HepG2 (cell line): ENCODE measurements around the gene SUMO4.

Experiments used
- CCAR2 ChIP-seq: fragments of 200-400 bp; formaldehyde crosslinking; optimal IDR thresholded peaks from 2 replicates; pipeline ENCODE3; 2018; ENCODE audit warnings: low read depth, mild to moderate bottlenecking, low read length, moderate library complexity
- EP300 ChIP-seq, 3 experiments: sonication (generic) in 1 of 3; formaldehyde crosslinking in 1 of 3; IDR thresholded peaks; 2 replicates each; pipeline versions ENCODE4 v1.5.1 to v1.6.1; 2011 to 2020; ENCODE audit warnings: low read depth in 2 of 3, low read length in 2 of 3, borderline replicate concordance in 1 of 3, improper control_type of control experiment in 1 of 3, mild to moderate bottlenecking in 1 of 3, missing genetic modification reagents in 1 of 3, moderate library complexity in 1 of 3
- NR2F2 ChIP-seq: IDR thresholded peaks from 2 replicates; pipeline ENCODE4 v1.6.1; 2012; ENCODE audit warnings: low read depth, inconsistent platforms, borderline replicate concordance

- TF ChIP-seq CCAR2, result no peak
- no peak for TF ChIP-seq EP300 (IDR thresholded peaks at IDR 0.05; ENCODE audit: low read depth in 2 of 2, low read length in 2 of 2)
- TF ChIP-seq EP300 (CRISPR knock-in tag; IDR thresholded peaks at IDR 0.05; ENCODE audit: borderline replicate concordance), result no peak
- TF ChIP-seq NR2F2, result no peak
Measured at GRCh38 chr6:149395185-149395584, 4.9 kb upstream of the SUMO4 start.
